Measurements from ENCODE around the gene HLCS. TPM values are rescaled to one million over a fixed set of nuclear protein-coding genes. Genes with fewer than 3 reads are reported as not detected.

The HLCS gene
- total RNA-seq, 1 donor from 2014 or later, result 25.0 TPM

GRCh38 chr21:36709868-36710728 is 256.4 kb downstream of the HLCS start:
- TF ChIP-seq EZH2phosphoT487 (IDR thresholded peaks at IDR 0.05), result peak; percentile 5
- TF ChIP-seq CTCF (IDR thresholded peaks at IDR 0.05), result no peak
- Histone ChIP-seq H3K4me3 (peak overlapping the region; percentile 38), H4K20me1 (ENCODE audit: low read depth) (peaks cover 52% of the 10 kb centered on the region), H3K9me3 (ENCODE audit: low read depth) (no peaks in the 10 kb centered on the region), H3F3A (ENCODE audit: low read depth) (peaks cover 16% of the 10 kb centered on the region), H3K36me3 (no peaks in the 10 kb centered on the region), H3K27me3 (peaks cover 100% of the 10 kb centered on the region), H3K27ac (no peak overlapping the region), H3K4me1 (peaks cover 34% of the 10 kb centered on the region), H3K9ac (no peak overlapping the region), H2AFZ (replicated peaks) (no peak overlapping the region), H3K79me2 (ENCODE audit: low read depth) (no peaks in the 10 kb centered on the region), H3K4me2 (peak overlapping the region; percentile 71)
- Mint-ChIP-seq H3K27ac (no peak overlapping the region), H3K36me3 (no peaks in the 10 kb centered on the region), H3K9me3 (no peaks in the 10 kb centered on the region), H3K4me1 (peaks cover 22% of the 10 kb centered on the region), H3K4me3 (peak overlapping the region; percentile 76), H3K27me3 (ENCODE audit: insufficient read depth, low read depth) (peaks cover 75% of the 10 kb centered on the region)
- peak; percentile 59 for DNase-seq (ENCODE audit: low spot score)

- DNase-seq (ENCODE audit: low spot score), result peak; percentile 49
- Mint-ChIP-seq H3K27me3 (ENCODE audit: insufficient read depth, low read depth) (peaks cover 82% of the 10 kb centered on the region), H3K27ac (no peak overlapping the region), H3K4me1 (peaks cover 25% of the 10 kb centered on the region), H3K9me3 (no peaks in the 10 kb centered on the region), H3K36me3 (no peaks in the 10 kb centered on the region), H3K4me3 (peak overlapping the region; percentile 76)
- Histone ChIP-seq H3K79me2 (ENCODE audit: low read depth) (no peaks in the 10 kb centered on the region), H3F3A (ENCODE audit: low read depth) (peaks cover 16% of the 10 kb centered on the region), H3K9ac (no peak overlapping the region), H3K27me3 (peaks cover 100% of the 10 kb centered on the region), H3K4me1 (peaks cover 37% of the 10 kb centered on the region), H4K20me1 (ENCODE audit: low read depth) (peaks cover 61% of the 10 kb centered on the region), H3K4me2 (peak overlapping the region; percentile 71), H3K9me3 (ENCODE audit: low read depth) (no peaks in the 10 kb centered on the region), H3K27ac (no peak overlapping the region), H2AFZ (replicated peaks) (peak overlapping the region; percentile 37), H3K36me3 (no peaks in the 10 kb centered on the region), H3K4me3 (peak overlapping the region; percentile 27)
- TF ChIP-seq EZH2 (IDR thresholded peaks at IDR 0.05), result peak; percentile 72
- peak; percentile 84 for TF ChIP-seq EZH2phosphoT487 (IDR thresholded peaks at IDR 0.05)
- no peak for TF ChIP-seq CTCF (IDR thresholded peaks at IDR 0.05)
Observed at GRCh38 chr21:36709030-36709867, 257.2 kb downstream of the HLCS start.

- Histone ChIP-seq H3K9ac (no peak overlapping the region), H4K20me1 (ENCODE audit: low read depth) (peaks cover 69% of the 10 kb centered on the region), H3K4me1 (peaks cover 37% of the 10 kb centered on the region), H2AFZ (replicated peaks) (peak overlapping the region; percentile 37), H3K27me3 (peaks cover 100% of the 10 kb centered on the region), H3F3A (ENCODE audit: low read depth) (peaks cover 16% of the 10 kb centered on the region), H3K4me2 (peak overlapping the region; percentile 64), H3K27ac (no peak overlapping the region), H3K9me3 (ENCODE audit: low read depth) (no peaks in the 10 kb centered on the region), H3K4me3 (peak overlapping the region; percentile 27), H3K79me2 (ENCODE audit: low read depth) (no peaks in the 10 kb centered on the region), H3K36me3 (no peaks in the 10 kb centered on the region)
- TF ChIP-seq EZH2phosphoT487 (IDR thresholded peaks at IDR 0.05) (peak; percentile 76), CTCF (IDR thresholded peaks at IDR 0.05) (no peak), EZH2 (IDR thresholded peaks at IDR 0.05) (peak; percentile 94)
- no peaks in the 10 kb centered on the region for H3K9me3 Mint-ChIP-seq
- peak; percentile 48 for DNase-seq (ENCODE audit: low spot score)
- peaks cover 85% of the 10 kb centered on the region for H3K27me3 Mint-ChIP-seq (ENCODE audit: insufficient read depth, low read depth)
- H3K27ac Mint-ChIP-seq, result no peak overlapping the region
- H3K4me1 Mint-ChIP-seq, result peaks cover 28% of the 10 kb centered on the region
- peak overlapping the region; percentile 70 for H3K4me3 Mint-ChIP-seq
- H3K36me3 Mint-ChIP-seq, result no peaks in the 10 kb centered on the region
Observed at GRCh38 chr21:36708286-36709029, 258.0 kb downstream of the HLCS start.
